ENCODE data around the gene HADHB. TPM values are rescaled to one million over a fixed set of nuclear protein-coding genes. Genes with fewer than 3 reads are reported as not detected.

The HADHB gene
- polyA plus RNA-seq, 3 donors = 94.3 to 200 (median 186) TPM

DNA sequence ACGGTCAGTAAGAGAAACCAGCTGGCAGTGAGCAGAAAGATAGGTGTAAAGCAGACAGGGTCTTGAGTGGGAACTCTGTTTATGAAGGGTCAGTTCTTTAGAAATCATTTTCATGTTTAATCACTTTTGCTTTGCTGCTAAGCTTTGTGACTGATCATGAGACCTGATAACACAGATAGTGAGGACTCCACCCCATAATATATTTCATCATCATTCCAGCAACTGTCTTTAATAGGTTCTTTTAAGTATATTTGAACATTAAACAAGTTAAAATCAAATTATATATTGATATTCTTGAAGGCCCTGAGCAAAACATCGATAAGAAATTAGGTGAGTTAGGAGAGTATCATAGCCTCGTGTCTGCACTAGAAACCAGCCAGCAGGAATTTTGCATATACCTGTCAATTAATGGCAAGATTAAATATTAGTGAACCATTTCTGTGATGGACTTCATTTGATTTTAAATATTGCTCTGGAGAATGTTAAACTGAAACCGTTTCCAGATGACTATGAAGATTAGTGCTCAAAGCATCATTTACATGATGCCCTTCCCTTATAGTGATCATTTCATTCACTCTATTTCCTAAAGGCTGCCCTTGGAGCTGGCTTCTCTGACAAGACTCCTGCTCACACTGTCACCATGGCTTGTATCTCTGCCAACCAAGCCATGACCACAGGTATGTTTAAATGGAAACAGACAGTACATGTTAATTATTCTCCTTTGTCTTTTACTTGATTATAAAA, 31.9 kb downstream of the HADHB start:
- Histone ChIP-seq H4K20me1 (ENCODE audit: insufficient read depth, low read length) (no peaks in the 10 kb centered on the region), H3K36me3 (replicated peaks in 1 of 2; ENCODE audit: control insufficient read depth in 1 of 2, insufficient read depth in 2 of 2, low read length in 2 of 2) (peaks cover 53 to 67% of the 10 kb centered on the region in 2 donors), H3K4me1 (ENCODE audit: control insufficient read depth in 1 of 2, insufficient read depth in 2 of 2, low read length in 2 of 2) (peaks cover 25 to 31% of the 10 kb centered on the region in 2 donors), H3K9ac (ENCODE audit: insufficient read depth, low read length, poor library complexity, severe bottlenecking) (no peak overlapping the region), H3K9me3 (replicated peaks in 1 of 2; ENCODE audit: control insufficient read depth in 1 of 2, insufficient read depth in 1 of 2, low read length in 2 of 2) (no peaks in the 10 kb centered on the region), H3K27ac (ENCODE audit: low read depth in 1 of 2, low read length in 2 of 2) (peak overlapping the region in 1 of 2 donors; percentile 52), H3K4me2 (replicated peaks; ENCODE audit: extremely low read depth, low read length, poor library complexity, severe bottlenecking) (no peak overlapping the region), H2AFZ (ENCODE audit: insufficient read depth, low read depth, low read length, poor library complexity, severe bottlenecking) (no peak overlapping the region), H3K27me3 (ENCODE audit: control insufficient read depth in 2 of 2, insufficient read depth in 2 of 2, low read length in 2 of 2) (no peaks in the 10 kb centered on the region), H3K79me2 (ENCODE audit: insufficient read depth, low read length) (peaks cover 5% of the 10 kb centered on the region), H3K4me3 (replicated peaks in 1 of 3; ENCODE audit: low read depth in 2 of 3, low read length in 3 of 3) (no peak overlapping the region)
- TF ChIP-seq CTCF (IDR thresholded peaks at IDR 0.05) = no peak
- peaks cover 29% of the 10 kb centered on the region for H3K4me1 Mint-ChIP-seq
- no peak overlapping the region for H3K4me3 Mint-ChIP-seq
- no peaks in the 10 kb centered on the region for H3K9me3 Mint-ChIP-seq
- H3K27ac Mint-ChIP-seq = peak overlapping the region in 2 of 7 donors; percentile 4 to 31
- 95% methylated on average over 3 of the region's 4 CpGs for WGBS (ENCODE audit: insufficient coverage)
- no peak for DNase-seq
- no peaks in the 10 kb centered on the region for H3K27me3 Mint-ChIP-seq (ENCODE audit: low read depth in 3 of 3)
- intact Hi-C loops (cut with micrococcal nuclease) = no loop called here
- peaks cover 61 to 71% of the 10 kb centered on the region in 2 donors for H3K36me3 Mint-ChIP-seq

DNA sequence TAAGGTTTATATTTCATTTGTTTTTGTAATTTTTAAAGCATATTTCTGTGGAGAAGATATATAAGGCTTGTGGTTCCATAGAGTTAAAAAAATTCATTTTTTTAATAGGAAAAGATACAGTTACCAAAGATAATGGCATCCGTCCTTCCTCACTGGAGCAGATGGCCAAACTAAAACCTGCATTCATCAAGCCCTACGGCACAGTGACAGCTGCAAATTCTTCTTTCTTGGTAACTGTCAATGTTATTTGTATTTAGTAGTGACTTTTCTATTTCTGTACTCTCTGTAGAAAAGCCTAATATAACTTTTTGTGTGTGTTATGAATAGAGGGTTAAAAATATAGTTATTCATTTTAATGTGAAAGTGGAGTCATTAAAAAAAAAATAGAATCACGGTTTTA, 35.1 kb downstream of the HADHB start:
- H4K20me1 ChIP-seq (ENCODE audit: insufficient read depth, low read length) = no peaks in the 10 kb centered on the region
- intact Hi-C loops (cut with micrococcal nuclease) = no loop called here
- H3K4me2 ChIP-seq (replicated peaks; ENCODE audit: extremely low read depth, low read length, poor library complexity, severe bottlenecking) = no peak overlapping the region
- no CpG with 5 or more reads among the region's 3 CpGs for WGBS (ENCODE audit: insufficient coverage)
- peaks cover 5% of the 10 kb centered on the region for H3K79me2 ChIP-seq (ENCODE audit: insufficient read depth, low read length)
- no peak overlapping the region for H2AFZ ChIP-seq (ENCODE audit: insufficient read depth, low read depth, low read length, poor library complexity, severe bottlenecking)
- peaks cover 0 to under 1% of the 10 kb centered on the region in 2 donors for H3K4me1 ChIP-seq (ENCODE audit: control insufficient read depth in 1 of 2, insufficient read depth in 2 of 2, low read length in 2 of 2)
- peaks cover 81 to 97% of the 10 kb centered on the region in 2 donors for H3K36me3 ChIP-seq (replicated peaks in 1 of 2; ENCODE audit: control insufficient read depth in 1 of 2, insufficient read depth in 2 of 2, low read length in 2 of 2)
- peaks cover 83 to 91% of the 10 kb centered on the region in 2 donors for H3K36me3 Mint-ChIP-seq
- no peaks in the 10 kb centered on the region for H3K9me3 ChIP-seq (replicated peaks in 1 of 2; ENCODE audit: control insufficient read depth in 1 of 2, insufficient read depth in 1 of 2, low read length in 2 of 2)
- no peak overlapping the region for H3K27ac Mint-ChIP-seq
- DNase-seq = no peak
- no peaks in the 10 kb centered on the region for H3K27me3 ChIP-seq (ENCODE audit: control insufficient read depth in 2 of 2, insufficient read depth in 2 of 2, low read length in 2 of 2)
- no peaks in the 10 kb centered on the region for H3K9me3 Mint-ChIP-seq
- H3K4me1 Mint-ChIP-seq = peaks cover 5% of the 10 kb centered on the region
- no peaks in the 10 kb centered on the region for H3K27me3 Mint-ChIP-seq (ENCODE audit: low read depth in 3 of 3)
- no peak overlapping the region for H3K9ac ChIP-seq (ENCODE audit: insufficient read depth, low read length, poor library complexity, severe bottlenecking)
- TF ChIP-seq CTCF (IDR thresholded peaks at IDR 0.05) = no peak
- H3K27ac ChIP-seq (ENCODE audit: low read depth in 1 of 2, low read length in 2 of 2) = no peak overlapping the region
- H3K4me3 ChIP-seq (replicated peaks in 1 of 3; ENCODE audit: low read depth in 2 of 3, low read length in 3 of 3) = no peak overlapping the region
- no peak overlapping the region for H3K4me3 Mint-ChIP-seq

All from CD14-positive monocyte (primary cell).